Upper lobe of left lung (tissue), 4 donors: ENCODE results near the gene BEST4.
"Not testable (repeated sequence)": the region's sequence is repeated elsewhere in the genome, so short reads cannot be mapped to it uniquely, and the experiment has no call there.

Source experiments
- EP300 ChIP-seq, 4 donors: sonication (generic); formaldehyde crosslinking; IDR thresholded peaks; one replicate each; pipeline ENCODE4 v1.5.1; 2017; ENCODE audit warnings: antibody characterized with exemption in 4 of 4, control low read depth in 2 of 4
- POLR2A ChIP-seq, 4 donors: fragments of 450-650 bp; IDR thresholded peaks; one replicate each; pipeline ENCODE4 v1.5.1; 2016 to 2017; ENCODE audit warnings: antibody characterized with exemption in 4 of 4, mild to moderate bottlenecking in 2 of 4
- TF ChIP-seq, protein P1 (sequence below), 6 experiments: fragments of 450-650 bp in 4 of 6; fragments of 200-600 bp in 2 of 6; sonication (generic) in 2 of 6; IDR thresholded peaks; one replicate each; pipeline ENCODE4 v1.5.1; 2016 to 2019; ENCODE audit warnings: antibody characterized with exemption in 6 of 6

DNA sequence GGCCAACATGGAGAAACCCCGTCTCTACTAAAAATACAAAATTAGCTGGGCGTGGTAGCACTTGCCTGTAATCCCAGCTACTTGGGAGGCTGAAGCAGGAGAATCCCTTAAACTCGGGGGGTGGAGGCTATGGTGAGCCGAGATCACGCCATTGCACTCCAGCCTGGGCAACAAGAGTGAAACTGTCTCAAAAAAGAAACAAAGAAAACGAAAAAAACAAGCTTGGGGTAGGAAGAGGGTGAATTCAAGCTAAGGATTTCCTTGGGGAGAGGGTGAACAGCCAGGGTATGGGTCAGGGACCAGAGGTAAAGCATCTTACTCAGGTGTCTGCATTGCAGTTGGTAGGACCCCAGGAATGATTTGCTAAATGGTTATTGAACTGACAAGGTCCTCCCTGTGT lies 21.5 kb downstream of the BEST4 start:
- TF ChIP-seq, protein P1, sequence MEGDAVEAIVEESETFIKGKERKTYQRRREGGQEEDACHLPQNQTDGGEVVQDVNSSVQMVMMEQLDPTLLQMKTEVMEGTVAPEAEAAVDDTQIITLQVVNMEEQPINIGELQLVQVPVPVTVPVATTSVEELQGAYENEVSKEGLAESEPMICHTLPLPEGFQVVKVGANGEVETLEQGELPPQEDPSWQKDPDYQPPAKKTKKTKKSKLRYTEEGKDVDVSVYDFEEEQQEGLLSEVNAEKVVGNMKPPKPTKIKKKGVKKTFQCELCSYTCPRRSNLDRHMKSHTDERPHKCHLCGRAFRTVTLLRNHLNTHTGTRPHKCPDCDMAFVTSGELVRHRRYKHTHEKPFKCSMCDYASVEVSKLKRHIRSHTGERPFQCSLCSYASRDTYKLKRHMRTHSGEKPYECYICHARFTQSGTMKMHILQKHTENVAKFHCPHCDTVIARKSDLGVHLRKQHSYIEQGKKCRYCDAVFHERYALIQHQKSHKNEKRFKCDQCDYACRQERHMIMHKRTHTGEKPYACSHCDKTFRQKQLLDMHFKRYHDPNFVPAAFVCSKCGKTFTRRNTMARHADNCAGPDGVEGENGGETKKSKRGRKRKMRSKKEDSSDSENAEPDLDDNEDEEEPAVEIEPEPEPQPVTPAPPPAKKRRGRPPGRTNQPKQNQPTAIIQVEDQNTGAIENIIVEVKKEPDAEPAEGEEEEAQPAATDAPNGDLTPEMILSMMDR (IDR thresholded peaks at IDR 0.05): not testable (repeated sequence)
- not testable (repeated sequence) for TF ChIP-seq EP300, POLR2A (IDR thresholded peaks at IDR 0.05)
